Measurements from ENCODE around the gene SNX32. TPM values are rescaled to one million over a fixed set of nuclear protein-coding genes. Genes with fewer than 3 reads are reported as not detected.

SNX32 gene
- total and polyA plus RNA-seq, 2 of the 13 experiments (the other 11 are each of a cell fraction or from before 2014, with no cell fraction given) = 0.09 to 0.34 TPM

- no peak for TF ChIP-seq HNF4G (IDR thresholded peaks at IDR 0.05; ENCODE audit: borderline replicate concordance, low read depth, low read length)
- TF ChIP-seq HNF4G (CRISPR knock-in tag; IDR thresholded peaks at IDR 0.05; ENCODE audit: borderline replicate concordance, low read depth) = no peak
- TF ChIP-seq HOXA5 (CRISPR knock-in tag; IDR thresholded peaks at IDR 0.05) = no peak
- TF ChIP-seq KIAA2018 (CRISPR knock-in tag; IDR thresholded peaks at IDR 0.05; ENCODE audit: borderline replicate concordance) = no peak
- TF ChIP-seq POLR2G (IDR thresholded peaks at IDR 0.05; ENCODE audit: low read depth, low read length) = 0 out of 2 replicates have a peak, but pooled peaks have one; percentile 21
- peak; percentile 56; the same call in 1 of the 2 replicates for TF ChIP-seq ZNF263 (CRISPR knock-in tag; IDR thresholded peaks at IDR 0.05)
- no peak for TF ChIP-seq HNRNPLL (IDR thresholded peaks at IDR 0.05; ENCODE audit: low read depth, low read length, poor library complexity, severe bottlenecking)
- peak; percentile 15; the same call in 1 of the 2 replicates for TF ChIP-seq KDM2A (CRISPR knock-in tag; IDR thresholded peaks at IDR 0.05; ENCODE audit: borderline replicate concordance, low read depth)
- TF ChIP-seq RFX1 (IDR thresholded peaks at IDR 0.05) = no peak
- TF ChIP-seq, protein P1, sequence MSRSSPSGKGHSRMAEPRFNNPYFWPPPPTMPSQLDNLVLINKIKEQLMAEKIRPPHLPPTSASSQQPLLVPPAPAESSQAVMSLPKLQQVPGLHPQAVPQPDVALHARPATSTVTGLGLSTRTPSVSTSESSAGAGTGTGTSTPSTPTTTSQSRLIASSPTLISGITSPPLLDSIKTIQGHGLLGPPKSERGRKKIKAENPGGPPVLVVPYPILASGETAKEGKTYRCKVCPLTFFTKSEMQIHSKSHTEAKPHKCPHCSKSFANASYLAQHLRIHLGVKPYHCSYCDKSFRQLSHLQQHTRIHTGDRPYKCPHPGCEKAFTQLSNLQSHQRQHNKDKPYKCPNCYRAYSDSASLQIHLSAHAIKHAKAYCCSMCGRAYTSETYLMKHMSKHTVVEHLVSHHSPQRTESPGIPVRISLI (CRISPR knock-in tag; IDR thresholded peaks at IDR 0.05; ENCODE audit: borderline replicate concordance) = no peak
- TF ChIP-seq, protein P2, sequence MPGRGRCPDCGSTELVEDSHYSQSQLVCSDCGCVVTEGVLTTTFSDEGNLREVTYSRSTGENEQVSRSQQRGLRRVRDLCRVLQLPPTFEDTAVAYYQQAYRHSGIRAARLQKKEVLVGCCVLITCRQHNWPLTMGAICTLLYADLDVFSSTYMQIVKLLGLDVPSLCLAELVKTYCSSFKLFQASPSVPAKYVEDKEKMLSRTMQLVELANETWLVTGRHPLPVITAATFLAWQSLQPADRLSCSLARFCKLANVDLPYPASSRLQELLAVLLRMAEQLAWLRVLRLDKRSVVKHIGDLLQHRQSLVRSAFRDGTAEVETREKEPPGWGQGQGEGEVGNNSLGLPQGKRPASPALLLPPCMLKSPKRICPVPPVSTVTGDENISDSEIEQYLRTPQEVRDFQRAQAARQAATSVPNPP (CRISPR knock-in tag; IDR thresholded peaks at IDR 0.05) = no peak
- peak; percentile 30; the same call in 1 of the 2 replicates for TF ChIP-seq NR2C2 (CRISPR knock-in tag; IDR thresholded peaks at IDR 0.05; ENCODE audit: borderline replicate concordance)
- no peak for TF ChIP-seq ZSCAN22 (CRISPR knock-in tag; IDR thresholded peaks at IDR 0.05)
- no peak for TF ChIP-seq ZKSCAN8 (CRISPR knock-in tag; IDR thresholded peaks at IDR 0.05; ENCODE audit: borderline replicate concordance)
- TF ChIP-seq SOX5 (CRISPR knock-in tag; IDR thresholded peaks at IDR 0.05; ENCODE audit: borderline replicate concordance) = no peak
- peak; percentile 81 for TF ChIP-seq AGO2 (optimal IDR thresholded peaks at IDR 0.05; ENCODE audit: low read depth, low read length)
- TF ChIP-seq AGO1 (IDR thresholded peaks at IDR 0.05; ENCODE audit: low read depth, low read length, poor library complexity, severe bottlenecking) = peak; percentile 96
- no peak for TF ChIP-seq TOPORS (CRISPR knock-in tag; IDR thresholded peaks at IDR 0.05)
Observed at GRCh38 chr11:65869643-65870306, 36.0 kb downstream of the SNX32 start (continued).
